Measurements from ENCODE around the gene RAC3.
"Not testable (repeated sequence)": the region's sequence is repeated elsewhere in the genome, so short reads cannot be mapped to it uniquely, and the experiment has no call there.

Gene RAC3

GRCh38 chr17:82025401-82026107, 5.9 kb upstream of the RAC3 start:
- no peak for DNase-seq

- DNase-seq = no peak
These were observed 3.2 kb upstream of the RAC3 start for GRCh38 chr17:82028246-82028645.

GRCh38 chr17:82028966-82029365, 2.5 kb upstream of the RAC3 start:
- DNase-seq = no peak

GRCh38 chr17:82029391-82029790, 2.1 kb upstream of the RAC3 start:
- no peak for DNase-seq

GRCh38 chr17:82029990-82030469, 1.4 kb upstream of the RAC3 start:
- DNase-seq = no peak

- peak; percentile 76 to 78 for DNase-seq
These were observed 792 bp upstream of the RAC3 start for GRCh38 chr17:82030470-82031302.

- peak; percentile 34 to 42 for DNase-seq
These were observed 578 bp downstream of the RAC3 start for GRCh38 chr17:82031885-82032627.

GRCh38 chr17:82033359-82034085, 2.0 kb downstream of the RAC3 start:
- no peak for DNase-seq

- no peak for DNase-seq
These were observed 3.0 kb downstream of the RAC3 start for GRCh38 chr17:82034371-82035011.

GRCh38 chr17:82035488-82035887, 4.0 kb downstream of the RAC3 start:
- DNase-seq = no peak

- no peak for DNase-seq
These were observed 4.6 kb downstream of the RAC3 start for GRCh38 chr17:82035956-82036633.

GRCh38 chr17:82036634-82037091, 5.2 kb downstream of the RAC3 start:
- no peak for DNase-seq

GRCh38 chr17:82037092-82037888, 5.8 kb downstream of the RAC3 start, which contains the start of gene DCXR:
DCXR (minus strand) TSS chr17:82037697; CDS start chr17:82037682, 15 bp downstream.
- DNase-seq = peak; percentile 90

- no peak for DNase-seq
These were observed 6.4 kb downstream of the RAC3 start for GRCh38 chr17:82037889-82038195.

- DNase-seq = not testable (repeated sequence)
These were observed 7.4 kb downstream of the RAC3 start for GRCh38 chr17:82038796-82039409.

GRCh38 chr17:82039695-82040299, 8.3 kb downstream of the RAC3 start:
- DNase-seq = no peak

- no peak for DNase-seq
These were observed 9.8 kb downstream of the RAC3 start for GRCh38 chr17:82041144-82041814.

GRCh38 chr17:82042649-82043048, 11.2 kb downstream of the RAC3 start:
- DNase-seq = no peak

GRCh38 chr17:82043507-82043906, 12.0 kb downstream of the RAC3 start:
- no peak for DNase-seq

Measured in activated CD4-positive, alpha-beta T cell treated with anti-CD3 and anti-CD28 coated beads for 4 hours (primary cell).